G401.6 (cell line): ENCODE measurements around the gene ERCC5.

Source experiments
- FAIRE-seq: peaks from 2 replicates; lab custom pipeline; 2012; peaks lifted over from hg19 to GRCh38; lab: Jason Lieb, UNC

Gene ERCC5

DNA sequence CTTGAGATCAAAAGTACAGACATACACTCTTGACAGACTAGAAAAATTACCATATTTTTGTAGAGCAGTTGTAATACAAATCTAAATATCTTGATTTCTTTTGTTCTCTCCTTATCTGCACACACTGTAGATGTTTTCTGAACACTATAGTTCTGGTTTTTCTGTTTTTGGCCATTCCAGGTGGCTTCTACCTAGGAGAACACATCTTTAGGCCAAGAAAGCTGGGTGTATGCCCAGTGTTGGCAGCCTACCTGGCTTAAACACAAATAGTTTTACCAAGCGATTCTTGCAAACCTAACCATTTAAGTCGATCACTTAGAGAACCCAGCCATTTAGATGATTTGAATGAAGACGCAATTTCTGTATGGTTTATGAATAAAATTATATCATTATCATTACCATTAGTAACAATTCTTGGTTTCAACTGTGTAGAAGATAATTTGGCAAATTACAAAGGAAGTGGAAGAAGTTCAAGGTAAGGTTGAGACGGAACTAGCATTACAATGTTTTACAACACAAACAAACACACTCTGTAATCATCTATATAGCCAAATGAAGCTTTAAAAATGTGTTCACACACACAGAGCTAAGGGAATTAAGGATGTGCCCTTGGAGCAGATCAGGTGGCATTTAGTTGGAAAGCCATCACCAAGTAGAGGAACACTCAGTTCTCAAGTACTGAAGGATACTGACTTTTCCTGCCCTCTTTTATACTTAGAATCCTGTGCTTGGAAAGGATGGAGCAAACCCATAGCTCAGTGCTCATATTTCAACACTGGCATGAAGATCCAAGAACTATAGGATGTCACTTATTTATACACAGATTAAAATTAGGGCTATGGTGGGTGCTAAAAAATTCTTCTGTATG, 36.2 kb downstream of the ERCC5 start:
- no peak for FAIRE-seq

DNA sequence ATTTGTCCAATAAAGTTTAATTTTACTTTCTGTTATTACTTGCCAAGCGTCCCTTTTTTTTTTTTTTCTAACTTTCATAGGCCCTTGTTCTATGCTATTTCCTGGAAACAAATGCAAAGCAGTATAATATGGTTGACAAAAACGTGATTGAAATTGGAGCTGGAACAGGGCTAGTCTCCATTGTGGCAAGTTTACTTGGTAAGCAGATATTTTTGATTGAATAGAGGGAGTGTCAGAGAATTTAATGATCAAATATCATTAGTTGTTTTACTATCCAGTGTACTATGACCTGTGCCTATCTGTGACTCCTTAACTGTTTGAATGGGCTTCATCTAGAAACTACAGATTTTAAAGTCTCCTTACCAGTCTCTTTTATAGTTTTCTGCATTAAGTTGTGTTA, 46.7 kb downstream of the ERCC5 start:
- FAIRE-seq = no peak

DNA sequence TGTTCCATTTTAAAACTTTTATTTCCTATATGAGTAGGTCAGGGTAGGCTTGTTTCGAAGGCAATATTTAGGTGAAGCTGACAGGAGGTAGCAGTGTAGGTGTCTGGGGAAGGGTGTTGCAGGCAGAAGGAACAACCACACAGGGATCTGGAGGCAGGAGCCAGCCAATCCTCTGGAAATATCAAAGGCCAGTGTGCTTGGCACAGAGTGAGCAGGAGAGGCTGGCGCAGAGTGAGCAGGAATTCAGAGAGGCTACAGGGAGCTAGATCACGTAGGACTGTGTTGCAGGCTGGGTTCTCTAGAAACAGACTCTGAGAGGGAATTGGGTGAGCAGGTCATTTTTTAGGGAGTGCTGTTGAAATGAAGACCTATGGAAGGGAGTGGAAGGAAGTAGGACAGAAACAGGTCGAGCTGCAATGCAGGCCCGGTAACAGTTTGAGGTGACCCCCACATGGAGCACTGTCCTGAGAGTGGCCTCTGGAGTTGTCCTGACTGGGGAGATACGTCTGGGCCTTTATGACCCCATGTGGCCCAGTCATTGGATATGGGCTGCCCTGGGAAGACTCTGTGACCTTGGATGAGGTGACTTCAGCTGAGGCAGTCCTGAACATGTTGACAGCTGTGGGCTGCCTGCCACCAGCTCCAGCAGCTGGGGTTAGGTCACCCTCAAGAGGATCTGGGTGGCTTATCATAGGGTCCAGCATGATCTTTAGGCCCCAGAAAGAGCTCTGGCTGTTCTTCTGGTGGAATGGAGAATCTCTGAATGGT, 51.7 kb downstream of the ERCC5 start:
- no peak for FAIRE-seq

DNA sequence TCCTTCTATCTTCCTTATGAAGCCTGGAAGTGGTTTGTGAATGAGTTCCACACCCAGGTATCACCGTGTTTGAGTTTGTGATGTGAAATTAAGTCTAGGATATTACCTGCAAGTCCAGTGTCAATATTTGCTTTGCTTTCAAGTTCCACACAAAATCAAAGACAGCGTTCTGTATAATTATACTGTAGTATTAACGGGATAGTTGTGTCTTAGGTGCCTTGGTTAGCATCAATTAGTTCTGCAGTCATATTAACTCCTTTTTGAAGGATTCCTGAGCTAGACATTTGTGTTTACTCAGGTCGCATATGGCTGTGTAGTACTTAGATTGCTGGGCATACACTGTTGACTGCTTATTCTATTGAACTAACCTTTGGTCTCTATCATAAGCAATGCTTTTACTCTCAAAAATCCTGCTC, 54.4 kb downstream of the ERCC5 start:
- no peak for FAIRE-seq

DNA sequence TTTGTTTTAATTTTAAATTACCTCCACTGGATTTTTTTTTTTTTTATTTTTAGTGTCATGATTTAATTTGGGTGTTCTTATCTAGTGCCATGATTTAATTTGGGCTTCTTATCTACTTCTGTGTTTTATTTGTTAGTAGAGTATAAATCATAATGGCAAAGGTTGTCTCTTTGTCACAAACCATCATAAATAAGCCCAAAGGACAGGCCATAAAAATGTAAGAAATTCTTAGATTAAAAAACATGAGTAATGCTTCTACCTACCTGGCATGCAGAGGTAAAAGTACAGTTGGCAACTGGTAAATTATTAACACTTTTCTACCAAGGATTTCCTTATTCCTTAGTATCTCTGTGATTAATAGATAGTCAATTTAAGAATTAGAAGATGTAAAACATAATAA, 55.2 kb downstream of the ERCC5 start:
- no peak for FAIRE-seq

DNA sequence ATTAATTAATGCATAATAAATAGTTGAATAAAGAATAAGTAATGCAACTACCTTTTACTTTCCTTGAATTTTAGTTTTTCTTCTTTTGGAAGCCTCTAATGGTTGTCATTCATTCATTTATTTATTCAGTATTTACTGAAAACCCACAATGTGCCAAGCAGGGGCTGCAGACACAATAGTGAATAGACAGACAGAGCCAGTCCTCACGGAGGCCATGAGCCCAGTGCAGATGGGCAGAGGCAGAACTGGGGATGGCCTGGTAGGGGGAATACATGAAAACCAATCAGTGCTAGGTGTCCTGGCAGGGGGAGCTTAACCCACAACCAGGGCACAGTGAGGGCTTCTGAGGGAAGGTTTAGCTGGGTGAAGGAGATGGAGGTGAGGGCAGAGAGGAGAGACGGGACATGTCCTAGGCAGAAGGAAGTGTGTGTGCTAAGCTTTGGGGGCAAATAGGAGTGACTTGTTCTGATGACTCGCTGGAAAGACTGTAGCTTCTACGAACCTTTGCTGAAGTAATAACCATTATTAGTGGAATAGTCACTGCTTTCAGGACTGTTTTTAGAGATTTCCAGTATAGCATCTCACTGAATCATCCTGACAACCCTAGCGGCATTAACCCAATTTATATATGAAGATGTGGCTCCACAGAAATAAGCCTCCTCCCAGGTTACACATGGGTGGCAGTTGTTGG, 55.9 kb downstream of the ERCC5 start:
- FAIRE-seq = no peak

DNA sequence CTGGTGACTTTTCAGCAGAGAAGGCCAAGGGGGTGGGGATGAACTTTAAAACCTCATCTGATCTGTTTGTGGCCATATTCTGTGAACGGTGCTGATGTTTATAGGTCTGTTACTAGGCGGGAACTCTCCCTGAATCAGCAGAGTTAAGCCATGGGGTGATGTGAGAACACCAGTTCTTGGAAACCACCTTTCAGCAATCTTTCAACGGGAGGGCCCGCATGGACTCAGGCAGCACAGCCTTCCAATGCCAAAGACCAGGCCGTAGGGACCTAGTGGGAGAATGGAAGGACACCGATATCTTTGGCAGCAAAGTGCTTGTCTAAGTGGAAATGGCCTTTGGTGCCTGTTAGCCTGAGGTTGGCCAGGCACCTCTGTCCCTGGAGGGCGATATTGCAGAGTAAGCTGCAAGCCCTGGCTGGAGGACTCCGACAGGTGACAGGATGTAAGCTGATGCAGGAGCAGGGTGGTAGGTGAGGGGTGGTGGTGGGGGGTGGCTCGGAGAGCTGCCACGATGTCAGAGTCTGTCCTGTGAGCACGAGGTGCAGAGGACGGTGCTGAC, 57.0 kb downstream of the ERCC5 start:
- FAIRE-seq = no peak

DNA sequence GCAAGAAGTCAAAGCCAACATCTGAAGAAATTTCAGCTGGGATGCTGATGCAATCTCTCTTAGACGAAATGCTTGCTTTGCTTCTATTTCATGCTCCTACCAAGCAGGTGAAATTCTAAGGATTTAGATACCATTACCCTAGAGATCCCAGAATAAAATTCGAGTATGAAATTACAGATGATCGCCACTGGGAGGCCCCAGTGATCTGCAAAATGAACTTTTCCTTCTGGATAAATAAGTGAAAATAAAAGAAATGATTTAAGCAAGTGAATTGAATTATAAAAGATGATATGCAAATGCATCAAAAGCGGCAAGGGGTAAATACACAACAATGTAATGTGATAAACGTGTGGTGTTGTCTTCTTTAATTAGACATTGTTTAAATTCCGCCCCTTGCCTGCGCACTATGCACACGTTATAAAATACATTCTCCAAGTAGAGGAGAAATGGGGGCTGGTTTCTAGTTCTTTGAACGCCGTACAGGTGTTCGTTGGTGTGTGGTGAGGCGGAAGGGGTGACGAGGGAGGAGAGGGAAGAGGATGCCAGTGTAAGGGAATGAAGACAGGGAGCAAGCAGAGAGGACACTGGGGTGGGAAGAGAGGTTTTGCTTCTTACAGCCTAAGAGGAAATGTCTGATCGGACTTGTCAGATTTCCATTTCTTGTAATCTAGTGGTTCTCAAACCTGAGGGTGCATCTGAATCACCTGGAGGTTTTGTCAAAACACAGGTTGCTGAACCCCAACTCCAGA, 58.0 kb downstream of the ERCC5 start:
- peak; percentile 77 for FAIRE-seq

DNA sequence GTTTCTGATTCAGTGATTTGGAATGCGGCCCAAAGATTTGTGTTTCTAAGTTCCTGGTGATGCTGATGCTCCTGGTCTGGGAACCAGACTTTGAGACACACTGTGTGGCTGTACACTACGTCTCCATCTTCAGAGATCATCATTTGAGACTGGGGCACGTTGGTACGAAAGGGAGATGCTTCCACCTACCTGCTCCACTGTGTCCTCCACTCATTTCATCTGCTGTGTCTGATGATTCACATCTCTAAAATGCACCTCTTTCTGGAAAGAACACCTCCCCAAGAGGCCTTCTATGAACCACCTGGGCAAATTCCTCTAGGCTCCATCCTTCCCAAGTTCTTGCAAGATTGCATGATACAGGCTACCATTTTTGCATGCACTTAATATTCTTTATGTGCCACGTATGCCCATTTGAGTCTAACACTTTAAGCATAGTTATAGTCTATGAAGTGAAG, 58.6 kb downstream of the ERCC5 start:
- no peak for FAIRE-seq

DNA sequence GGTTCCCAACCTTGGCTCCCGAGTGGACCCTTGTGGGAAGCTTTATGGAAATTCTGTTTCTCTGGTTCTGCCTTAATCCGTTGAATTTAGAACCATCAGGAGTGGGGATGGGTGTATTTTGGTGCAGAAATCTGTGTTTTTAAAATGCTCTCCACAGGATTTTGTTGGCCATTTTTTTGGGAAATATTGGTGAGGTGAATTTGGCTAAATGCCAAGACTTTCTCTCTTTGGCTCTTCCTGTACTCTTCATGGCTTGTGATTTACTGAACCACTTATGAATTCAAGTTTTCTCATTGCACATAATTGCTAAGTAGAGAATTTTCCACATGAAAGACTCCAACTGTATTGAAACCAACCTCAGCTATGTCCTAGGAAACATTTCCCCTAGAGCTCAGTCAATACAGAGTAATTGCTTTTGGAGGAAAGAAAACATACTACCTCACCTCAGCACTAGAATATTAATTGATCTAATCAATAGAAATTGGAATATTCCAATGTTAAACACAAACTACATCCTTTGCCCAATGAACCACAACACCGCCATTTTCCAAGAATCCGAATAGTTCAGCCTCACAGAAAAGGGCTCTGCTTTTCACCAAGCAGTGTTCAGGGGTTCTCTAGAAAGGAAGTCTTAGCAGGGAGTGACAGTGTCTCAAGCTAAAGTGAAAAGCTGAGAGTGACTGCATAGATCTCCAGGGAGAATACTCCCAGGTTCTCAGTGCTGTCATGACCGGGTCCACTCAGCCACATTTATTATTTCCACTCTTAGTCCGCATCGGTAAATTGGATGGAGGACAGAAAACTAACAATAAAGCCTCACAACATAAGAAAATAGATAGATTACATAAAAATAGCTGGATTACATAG, 60.3 kb downstream of the ERCC5 start:
- FAIRE-seq = no peak

DNA sequence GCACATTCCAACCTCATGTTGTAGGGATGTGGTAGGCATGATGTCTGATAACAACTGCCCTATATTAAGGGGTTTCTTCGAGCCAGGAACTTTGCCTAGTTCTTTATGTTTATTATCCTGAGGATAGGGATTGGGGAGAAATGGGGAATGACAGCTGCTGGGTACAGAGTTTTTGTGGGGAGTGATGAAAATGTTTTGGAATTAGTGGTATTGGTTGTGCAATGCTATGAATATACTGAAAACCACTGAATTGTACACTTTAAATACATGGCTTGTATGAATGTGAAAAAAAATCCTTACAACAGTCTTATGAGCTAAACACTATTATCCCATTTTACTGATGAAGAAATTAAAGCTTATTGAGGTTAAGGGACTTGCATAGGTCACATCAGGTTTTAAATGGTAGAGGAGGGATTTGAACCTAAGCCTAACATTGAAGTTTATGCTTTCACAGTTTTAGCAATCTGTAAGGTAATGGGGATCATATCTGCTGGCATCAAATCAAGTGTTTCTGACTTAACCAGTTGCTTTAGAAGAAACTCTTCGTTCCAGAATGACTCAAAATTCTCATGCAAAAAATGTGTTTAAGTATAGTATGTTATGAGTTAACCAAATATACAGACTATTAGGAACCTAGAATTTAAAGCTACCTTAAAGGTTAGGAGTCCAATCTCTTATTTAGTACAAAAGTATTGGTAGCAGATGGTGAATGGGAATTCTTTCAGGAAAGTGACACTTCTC, 61.4 kb downstream of the ERCC5 start:
- no peak for FAIRE-seq

DNA sequence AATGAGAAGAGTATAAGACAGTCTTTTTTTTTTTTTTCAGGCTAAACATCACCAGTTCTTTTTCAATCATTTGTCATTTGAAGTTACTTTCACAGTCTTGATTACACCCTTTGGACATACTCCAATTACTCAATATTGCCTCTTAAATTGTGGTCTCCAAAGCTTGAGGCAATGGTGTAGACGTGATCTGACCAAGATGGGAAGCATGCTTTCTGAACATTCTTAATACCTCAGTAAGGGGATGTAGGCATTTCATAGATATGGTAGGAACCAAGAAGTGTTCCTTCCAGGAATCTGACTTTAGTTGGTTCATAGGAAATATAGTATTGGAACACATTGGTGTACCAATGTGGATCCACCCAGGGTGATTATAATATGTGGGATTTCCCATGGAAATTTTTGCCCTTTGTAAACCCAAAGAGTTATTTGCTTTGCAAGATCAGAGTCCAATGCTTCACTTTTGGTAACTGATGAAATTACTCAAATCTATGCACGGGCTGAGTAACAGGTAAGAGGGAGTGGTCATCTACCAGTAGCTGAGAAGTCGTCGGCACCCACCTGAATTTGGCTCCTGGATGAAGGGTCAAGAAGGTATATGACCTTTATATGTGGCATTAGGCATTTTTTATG, 62.2 kb downstream of the ERCC5 start:
- no peak for FAIRE-seq

DNA sequence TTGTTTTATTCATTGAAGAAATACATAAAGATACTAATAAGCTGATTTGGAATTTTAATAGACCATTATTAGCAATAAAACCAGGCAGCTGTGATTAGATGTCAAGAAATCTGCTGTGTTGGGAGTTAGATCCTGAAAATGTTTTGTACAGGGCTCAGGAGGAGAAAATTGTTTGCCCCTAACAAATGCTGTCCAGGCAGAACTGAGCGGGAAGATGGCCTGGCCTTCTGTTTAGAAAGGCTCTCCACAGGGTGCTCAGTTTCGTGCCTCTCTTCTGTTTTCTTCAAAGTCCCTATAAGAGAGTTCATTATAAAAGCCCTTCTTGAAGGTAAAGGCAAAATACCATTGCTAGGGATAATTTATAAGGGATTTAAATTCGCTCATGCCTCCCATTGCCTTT, 64.1 kb downstream of the ERCC5 start:
- FAIRE-seq = no peak

DNA sequence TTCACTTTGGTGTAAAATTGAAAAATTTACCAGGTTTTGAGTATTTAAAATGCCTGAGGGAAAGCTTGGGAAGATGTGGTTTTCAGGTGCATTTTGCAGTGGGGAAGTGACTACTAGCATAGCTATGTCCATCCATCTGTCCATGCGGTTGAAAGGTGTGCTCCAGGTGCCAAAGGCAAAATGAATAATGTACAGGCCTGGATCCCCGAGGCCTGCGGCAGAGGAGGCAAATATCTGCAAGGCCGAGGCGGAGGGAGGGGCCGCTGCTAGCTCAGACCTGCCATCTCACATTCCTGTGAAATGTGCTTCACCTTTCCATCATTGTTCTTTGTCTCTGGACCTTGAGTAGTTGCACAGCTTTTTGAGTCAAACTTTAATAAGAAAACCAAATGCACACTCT, 65.5 kb downstream of the ERCC5 start:
- no peak for FAIRE-seq

DNA sequence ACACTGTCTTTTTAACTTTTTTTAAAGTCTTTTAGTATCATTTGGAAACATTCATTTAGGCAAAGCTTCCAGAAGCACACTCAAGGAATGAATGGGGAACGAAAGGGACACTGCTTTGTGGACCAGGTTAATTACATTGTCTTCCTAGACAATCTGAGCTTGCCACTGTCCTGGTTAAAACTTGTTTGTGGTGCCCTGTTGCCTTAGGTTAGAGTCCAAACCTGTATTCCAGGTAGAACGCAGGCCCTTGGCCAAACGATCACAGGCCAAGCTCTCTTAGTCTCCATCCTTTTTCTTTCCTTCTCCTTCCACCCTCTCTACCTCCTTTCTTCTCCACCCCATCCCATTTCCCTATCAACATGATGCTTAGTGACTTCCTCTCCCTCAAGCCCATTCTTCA, 66.8 kb downstream of the ERCC5 start:
- FAIRE-seq = no peak

DNA sequence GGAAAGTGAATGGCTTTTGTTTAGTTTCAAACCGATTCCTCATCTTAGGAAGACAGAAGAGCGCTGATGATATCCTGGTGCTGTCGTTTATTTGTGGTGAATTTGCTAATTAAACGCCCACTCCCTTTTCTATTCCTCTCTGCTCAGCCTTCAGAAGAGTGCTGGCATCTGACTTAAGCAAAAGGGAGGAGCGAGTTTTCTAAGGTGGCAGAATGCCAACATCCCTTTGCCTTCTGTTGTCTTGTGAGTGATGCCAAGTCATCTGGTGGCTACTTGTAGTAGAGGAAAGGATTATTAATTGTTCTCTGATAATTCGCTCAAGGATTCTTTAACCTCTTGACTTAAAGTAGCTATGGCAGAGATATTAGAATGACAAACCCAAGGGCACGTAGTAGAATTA, 68.1 kb downstream of the ERCC5 start:
- FAIRE-seq = no peak

DNA sequence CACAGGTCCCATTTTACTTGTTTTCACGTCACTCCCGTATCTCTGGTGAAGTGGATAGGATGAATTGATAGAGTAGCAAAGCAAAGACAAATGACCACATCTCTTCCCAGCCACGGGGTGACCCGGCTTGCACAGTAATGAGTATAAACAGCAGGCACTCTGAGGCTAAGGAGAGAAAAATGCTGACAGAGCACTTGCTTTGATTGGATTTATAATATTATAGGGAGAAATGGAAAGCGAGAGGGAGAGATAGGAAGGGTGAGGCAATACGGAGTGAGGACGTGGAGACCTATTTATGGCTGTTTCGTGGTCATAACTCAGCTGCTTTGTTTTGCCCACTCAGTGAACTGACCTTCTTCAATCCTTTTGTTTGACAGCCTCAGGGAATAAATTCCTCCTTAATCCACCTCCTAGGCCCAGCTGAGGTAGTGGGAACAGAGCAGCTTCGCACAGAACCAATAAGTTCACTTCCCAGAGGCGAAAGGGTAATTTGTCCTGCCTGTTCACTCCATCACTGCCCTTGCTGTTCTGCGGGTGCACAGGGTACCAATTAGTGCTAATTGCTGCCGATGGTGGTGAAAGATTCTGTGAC, 68.6 kb downstream of the ERCC5 start:
- no peak for FAIRE-seq

DNA sequence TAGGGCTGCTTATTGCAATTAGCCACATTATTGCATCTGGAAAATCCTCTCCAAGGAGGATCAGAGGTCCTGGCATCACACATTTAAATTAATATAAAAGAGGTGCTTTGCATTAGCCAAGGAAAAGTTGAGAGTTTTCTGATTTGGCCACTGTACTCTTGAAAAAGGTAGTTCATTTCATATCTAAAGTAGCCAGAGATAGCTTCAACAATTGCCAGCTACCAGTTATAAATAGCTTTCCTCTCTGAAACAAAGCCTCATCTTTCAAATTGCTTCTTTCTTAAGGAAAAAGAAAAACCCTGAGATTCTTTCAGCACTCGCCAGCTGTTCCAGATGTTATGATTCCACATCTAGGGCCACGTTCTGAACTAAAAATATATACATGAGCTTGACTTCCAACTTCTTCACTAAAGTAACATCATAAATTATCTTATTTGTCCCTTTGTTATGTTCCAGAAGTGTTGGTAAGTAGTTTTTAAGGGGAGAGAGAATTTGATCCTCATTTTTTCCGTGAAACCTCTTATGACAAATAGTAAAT, 69.6 kb downstream of the ERCC5 start:
- FAIRE-seq = no peak

DNA sequence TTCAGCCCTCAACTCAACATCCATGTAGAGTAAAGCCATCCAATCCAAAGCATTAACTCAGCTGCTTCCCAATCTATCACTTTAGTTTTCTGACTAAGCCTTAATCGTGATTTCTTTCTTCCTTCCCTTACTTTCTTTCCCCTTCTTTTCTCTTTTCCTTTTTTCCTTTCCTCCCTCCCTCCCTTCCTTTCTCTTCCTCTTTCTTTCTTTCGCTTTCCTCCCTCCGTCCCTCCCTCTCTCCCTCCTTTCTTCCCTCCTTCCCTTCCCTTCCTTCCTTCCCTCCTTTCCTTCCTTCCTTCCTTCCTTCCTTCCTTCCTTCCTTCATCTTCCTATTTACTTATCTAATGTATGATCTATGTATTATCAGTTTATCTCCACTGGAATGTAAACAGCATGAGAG, 71.2 kb downstream of the ERCC5 start:
- FAIRE-seq = no peak
